ENCODE results near the gene CERS2.
A peak's percentile ranks its signal among the peaks of the same experiment; 100 is the strongest.

CERS2 gene

GRCh38 chr1:150997949-150998348 lies 23.3 kb upstream of the CERS2 start:
- DNase-seq (ENCODE audit: low spot score): no peak

GRCh38 chr1:150997126-150997872 lies 22.7 kb upstream of the CERS2 start:
- no peak for DNase-seq (ENCODE audit: low spot score)

GRCh38 chr1:150995896-150996295 lies 21.3 kb upstream of the CERS2 start:
- DNase-seq (ENCODE audit: low spot score): no peak

- no peak for DNase-seq (ENCODE audit: low spot score)
Observed at GRCh38 chr1:150995460-150995859, 20.8 kb upstream of the CERS2 start.

GRCh38 chr1:150994248-150994647 lies 19.6 kb upstream of the CERS2 start:
- no peak for DNase-seq (ENCODE audit: low spot score)

GRCh38 chr1:150992626-150993025 lies 18.0 kb upstream of the CERS2 start:
- no peak for DNase-seq (ENCODE audit: low spot score)

GRCh38 chr1:150987924-150988323 lies 13.3 kb upstream of the CERS2 start:
- no peak for DNase-seq (ENCODE audit: low spot score)

GRCh38 chr1:150985179-150985825 lies 10.7 kb upstream of the CERS2 start:
- no peak for DNase-seq (ENCODE audit: low spot score)

- DNase-seq (ENCODE audit: low spot score): peak; percentile 68
Observed at GRCh38 chr1:150981805-150982712, 7.4 kb upstream of the CERS2 start, which contains the start of gene ANXA9. Gene ANXA9, plus strand, starts transcription at chr1:150982292. Its CDS starts 814 bp downstream, at chr1:150983106.

GRCh38 chr1:150981177-150981804 lies 6.7 kb upstream of the CERS2 start:
- DNase-seq (ENCODE audit: low spot score): peak; percentile 63

- peak; percentile 86 for DNase-seq (ENCODE audit: low spot score)
Observed at GRCh38 chr1:150979092-150980056, 4.7 kb upstream of the CERS2 start.

- no peak for DNase-seq (ENCODE audit: low spot score)
Observed at GRCh38 chr1:150976879-150977694, 2.5 kb upstream of the CERS2 start.

GRCh38 chr1:150976401-150976821 lies 1.8 kb upstream of the CERS2 start:
- no peak for DNase-seq (ENCODE audit: low spot score)

- no peak for DNase-seq (ENCODE audit: low spot score)
Observed at GRCh38 chr1:150973836-150974579, 627 bp downstream of the CERS2 start.

GRCh38 chr1:150973258-150973835 lies 1.3 kb downstream of the CERS2 start:
- no peak for DNase-seq (ENCODE audit: low spot score)

GRCh38 chr1:150972417-150972940 lies 2.2 kb downstream of the CERS2 start:
- no peak for DNase-seq (ENCODE audit: low spot score)

- peak; percentile 49 for DNase-seq (ENCODE audit: low spot score)
Observed at GRCh38 chr1:150971583-150972416, 2.8 kb downstream of the CERS2 start.

All from HuH-7 (cell line).